Measurements from ENCODE around the gene ZBTB40. TPM values are rescaled to one million over a fixed set of nuclear protein-coding genes. Genes with fewer than 3 reads are reported as not detected.

ZBTB40 gene
- total RNA-seq, 1 experiment from 2014 or later: 11.1 TPM

DNA sequence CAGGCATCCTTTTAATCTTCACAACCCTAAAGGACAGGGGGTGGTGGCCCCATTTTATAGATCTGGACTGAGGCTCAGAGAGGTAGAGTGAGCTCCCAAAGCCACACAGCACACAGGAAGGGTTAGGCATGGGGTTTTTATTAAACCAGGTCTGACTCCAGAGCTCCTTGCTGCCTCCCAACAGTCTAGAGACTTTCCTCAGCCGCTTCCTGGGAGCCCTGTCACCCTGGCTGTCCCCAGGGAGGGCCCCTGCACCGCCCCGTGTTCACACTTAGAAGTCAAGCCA lies 103.7 kb downstream of the ZBTB40 start:
- Histone ChIP-seq H3K27ac (ENCODE audit: low read length) (no peak overlapping the region), H2AFZ (ENCODE audit: low read length) (no peak overlapping the region), H3K36me3 (ENCODE audit: insufficient read depth, low read length) (no peaks in the 10 kb centered on the region), H3K9me3 (ENCODE audit: low read length) (no peaks in the 10 kb centered on the region), H3K4me3 (ENCODE audit: low read length) (no peak overlapping the region), H3K9ac (ENCODE audit: low read length) (no peak overlapping the region), H3K27me3 (ENCODE audit: low read length) (no peaks in the 10 kb centered on the region), H3K9me2 (replicated peaks; ENCODE audit: insufficient read depth, low read length) (no peaks in the 10 kb centered on the region), H4K20me1 (ENCODE audit: insufficient read depth, low read depth, low read length) (no peaks in the 10 kb centered on the region; the same call in 1 of the 2 replicates), H3K4me1 (ENCODE audit: low read length) (no peaks in the 10 kb centered on the region), H3K79me2 (ENCODE audit: low read length) (no peaks in the 10 kb centered on the region), H3K4me2 (ENCODE audit: low read depth, low read length, poor library complexity, severe bottlenecking) (no peak overlapping the region)
- DNase-seq: no peak

DNA sequence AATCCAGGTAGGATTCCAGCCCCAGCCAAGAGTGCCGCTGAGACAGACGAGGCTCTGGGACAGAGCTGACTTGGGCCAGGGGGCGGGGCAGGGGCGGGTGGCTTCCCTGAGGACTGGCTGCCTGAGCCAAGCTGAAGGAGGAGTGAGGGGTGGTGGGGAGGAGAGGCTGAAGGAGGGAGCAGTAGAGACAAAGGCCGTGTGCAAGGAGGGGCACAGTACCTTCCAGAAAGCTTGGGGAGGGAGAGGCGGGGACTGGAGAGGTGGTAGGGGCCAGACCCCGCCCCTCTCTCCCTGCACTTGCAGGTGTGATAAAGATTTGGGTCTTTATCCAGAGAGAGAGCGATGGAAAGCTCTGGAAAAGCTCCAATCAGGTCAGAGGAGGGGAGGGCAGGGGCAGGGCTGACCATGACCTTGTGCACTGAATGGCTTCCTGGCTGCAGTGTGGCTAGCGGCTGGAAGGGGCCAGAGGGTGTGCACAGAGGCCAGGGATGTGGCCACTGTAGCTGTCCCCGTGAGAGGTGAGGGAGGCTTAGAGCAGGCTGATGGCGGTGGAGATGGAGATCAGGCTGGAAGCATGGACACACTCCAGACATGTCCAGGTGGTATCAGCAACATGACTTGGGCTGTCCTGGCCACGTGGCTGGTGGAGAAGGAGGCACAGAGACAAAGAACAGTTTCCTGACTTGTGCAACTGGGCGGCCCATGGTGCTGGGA lies 104.9 kb downstream of the ZBTB40 start:
- H2AFZ ChIP-seq (ENCODE audit: low read length): no peak overlapping the region
- no peak overlapping the region for H3K27ac ChIP-seq (ENCODE audit: low read length)
- H3K79me2 ChIP-seq (ENCODE audit: low read length): no peaks in the 10 kb centered on the region
- no peaks in the 10 kb centered on the region for H3K9me3 ChIP-seq (ENCODE audit: low read length)
- H3K9ac ChIP-seq (ENCODE audit: low read length): no peak overlapping the region
- no peaks in the 10 kb centered on the region; the same call in 1 of the 2 replicates for H4K20me1 ChIP-seq (ENCODE audit: insufficient read depth, low read depth, low read length)
- no peak overlapping the region for H3K4me2 ChIP-seq (ENCODE audit: low read depth, low read length, poor library complexity, severe bottlenecking)
- DNase-seq: no peak
- no peaks in the 10 kb centered on the region for H3K9me2 ChIP-seq (replicated peaks; ENCODE audit: insufficient read depth, low read length)
- H3K27me3 ChIP-seq (ENCODE audit: low read length): no peaks in the 10 kb centered on the region
- no peaks in the 10 kb centered on the region for H3K4me1 ChIP-seq (ENCODE audit: low read length)
- H3K36me3 ChIP-seq (ENCODE audit: insufficient read depth, low read length): no peaks in the 10 kb centered on the region
- H3K4me3 ChIP-seq (ENCODE audit: low read length): no peak overlapping the region

DNA sequence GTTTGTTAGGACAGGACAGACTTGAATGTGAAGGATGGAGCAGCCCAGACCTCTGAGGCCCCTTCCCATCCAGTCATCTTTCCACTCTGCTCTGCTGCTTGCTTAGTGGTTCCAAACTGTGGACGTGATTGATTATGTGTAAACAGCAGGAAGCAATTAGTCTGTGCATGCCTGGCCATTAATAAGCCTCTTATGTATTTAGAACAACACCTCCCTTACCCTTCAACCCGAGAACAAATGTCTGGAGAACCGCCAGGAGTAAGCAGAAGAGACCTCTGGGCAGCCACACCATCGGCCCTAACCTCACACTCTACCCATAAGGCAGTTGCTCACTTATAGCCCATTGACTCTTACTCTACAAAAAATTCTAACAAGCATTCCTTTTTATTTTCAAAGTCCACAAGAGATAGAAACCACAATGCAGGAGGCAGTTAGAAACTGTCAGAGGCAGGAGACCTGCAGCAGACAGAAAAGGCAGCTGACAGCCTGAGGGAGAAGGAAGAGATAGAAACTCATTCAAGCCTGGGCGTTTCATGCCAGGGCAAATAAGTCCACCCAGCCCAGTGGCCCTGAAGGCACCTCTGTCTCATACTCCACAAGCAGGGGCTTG lies 105.8 kb downstream of the ZBTB40 start:
- no peak for DNase-seq
- Histone ChIP-seq H4K20me1 (ENCODE audit: insufficient read depth, low read depth, low read length) (no peaks in the 10 kb centered on the region; the same call in 1 of the 2 replicates), H3K27me3 (ENCODE audit: low read length) (no peaks in the 10 kb centered on the region), H3K27ac (ENCODE audit: low read length) (no peak overlapping the region), H3K79me2 (ENCODE audit: low read length) (no peaks in the 10 kb centered on the region), H3K4me2 (ENCODE audit: low read depth, low read length, poor library complexity, severe bottlenecking) (no peak overlapping the region), H3K9me2 (replicated peaks; ENCODE audit: insufficient read depth, low read length) (no peaks in the 10 kb centered on the region), H3K9ac (ENCODE audit: low read length) (no peak overlapping the region), H3K4me1 (ENCODE audit: low read length) (no peaks in the 10 kb centered on the region), H3K36me3 (ENCODE audit: insufficient read depth, low read length) (no peaks in the 10 kb centered on the region), H2AFZ (ENCODE audit: low read length) (no peak overlapping the region), H3K9me3 (ENCODE audit: low read length) (no peaks in the 10 kb centered on the region), H3K4me3 (ENCODE audit: low read length) (no peak overlapping the region)

DNA sequence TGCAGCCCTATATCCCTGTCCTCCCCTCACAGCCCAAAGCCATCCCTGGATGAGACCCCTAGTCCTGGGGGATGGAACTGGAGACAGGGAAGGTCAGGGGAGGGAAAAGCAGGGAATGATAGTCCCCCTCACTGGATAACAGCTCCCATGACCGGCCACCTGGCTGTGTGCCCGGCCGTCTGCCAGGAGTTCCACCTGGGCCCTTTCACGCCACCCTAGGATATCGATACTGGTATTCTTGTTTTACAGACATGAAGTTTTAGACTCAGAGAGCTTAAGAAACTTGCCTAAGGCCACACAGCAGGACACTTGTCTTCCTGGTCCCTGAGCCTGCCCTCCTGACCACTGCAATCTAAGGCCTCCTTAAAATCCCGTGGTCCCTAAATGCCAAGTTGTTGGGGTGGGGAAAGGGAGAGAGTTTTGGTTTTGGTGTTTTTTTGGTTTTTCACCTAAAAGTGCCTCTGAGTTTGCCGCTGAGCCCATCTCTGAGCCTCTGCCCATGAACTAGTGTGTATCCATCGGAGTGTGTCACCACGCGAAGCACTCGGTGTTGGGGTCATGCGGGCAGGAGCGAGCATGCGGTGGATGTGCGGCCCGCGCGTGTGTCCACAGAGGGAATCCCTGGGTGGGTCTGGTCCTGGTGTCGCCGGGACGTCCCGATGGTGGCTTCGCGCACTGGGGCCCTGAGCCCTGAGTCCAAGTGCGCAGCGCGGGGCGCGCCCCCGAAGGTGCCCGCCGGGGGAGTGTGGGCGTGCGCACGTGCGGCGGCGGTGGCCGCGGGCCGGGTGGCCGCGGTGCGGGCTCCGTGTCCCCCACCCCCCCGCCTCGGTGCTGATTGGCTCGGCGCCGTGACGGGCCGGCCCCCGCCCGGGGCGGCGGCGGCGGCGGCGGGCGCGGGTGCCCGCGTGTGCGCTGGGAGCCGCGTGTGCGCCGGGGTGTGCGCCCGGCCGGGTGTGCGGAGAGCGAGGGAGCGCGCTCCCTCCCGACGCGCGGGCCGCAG lies 111.2 kb downstream of the ZBTB40 start, which contains the start of gene EPHA8:
Gene EPHA8, plus strand, starts transcription at position 906 of the 1,000 bp plus-strand sequence. CDS start 147 bp downstream, outside the sequence.
- Histone ChIP-seq H4K20me1 (ENCODE audit: insufficient read depth, low read depth, low read length) (no peaks in the 10 kb centered on the region; the same call in 1 of the 2 replicates), H3K27ac (ENCODE audit: low read length) (no peak within 1 kb of the TSS), H3K9me3 (ENCODE audit: low read length) (no peaks in the 10 kb centered on the region), H3K27me3 (ENCODE audit: low read length) (no peaks in the 10 kb centered on the region), H2AFZ (ENCODE audit: low read length) (no peak within 1 kb of the TSS), H3K4me2 (ENCODE audit: low read depth, low read length, poor library complexity, severe bottlenecking) (no peak within 1 kb of the TSS), H3K9ac (ENCODE audit: low read length) (no peak within 1 kb of the TSS), H3K4me1 (ENCODE audit: low read length) (no peaks in the 10 kb centered on the region), H3K36me3 (ENCODE audit: insufficient read depth, low read length) (no peaks in the 10 kb centered on the region), H3K9me2 (replicated peaks; ENCODE audit: insufficient read depth, low read length) (no peaks in the 10 kb centered on the region), H3K79me2 (ENCODE audit: low read length) (no peaks in the 10 kb centered on the region), H3K4me3 (ENCODE audit: low read length) (no peak within 1 kb of the TSS)
- DNase-seq: no peak

DNA sequence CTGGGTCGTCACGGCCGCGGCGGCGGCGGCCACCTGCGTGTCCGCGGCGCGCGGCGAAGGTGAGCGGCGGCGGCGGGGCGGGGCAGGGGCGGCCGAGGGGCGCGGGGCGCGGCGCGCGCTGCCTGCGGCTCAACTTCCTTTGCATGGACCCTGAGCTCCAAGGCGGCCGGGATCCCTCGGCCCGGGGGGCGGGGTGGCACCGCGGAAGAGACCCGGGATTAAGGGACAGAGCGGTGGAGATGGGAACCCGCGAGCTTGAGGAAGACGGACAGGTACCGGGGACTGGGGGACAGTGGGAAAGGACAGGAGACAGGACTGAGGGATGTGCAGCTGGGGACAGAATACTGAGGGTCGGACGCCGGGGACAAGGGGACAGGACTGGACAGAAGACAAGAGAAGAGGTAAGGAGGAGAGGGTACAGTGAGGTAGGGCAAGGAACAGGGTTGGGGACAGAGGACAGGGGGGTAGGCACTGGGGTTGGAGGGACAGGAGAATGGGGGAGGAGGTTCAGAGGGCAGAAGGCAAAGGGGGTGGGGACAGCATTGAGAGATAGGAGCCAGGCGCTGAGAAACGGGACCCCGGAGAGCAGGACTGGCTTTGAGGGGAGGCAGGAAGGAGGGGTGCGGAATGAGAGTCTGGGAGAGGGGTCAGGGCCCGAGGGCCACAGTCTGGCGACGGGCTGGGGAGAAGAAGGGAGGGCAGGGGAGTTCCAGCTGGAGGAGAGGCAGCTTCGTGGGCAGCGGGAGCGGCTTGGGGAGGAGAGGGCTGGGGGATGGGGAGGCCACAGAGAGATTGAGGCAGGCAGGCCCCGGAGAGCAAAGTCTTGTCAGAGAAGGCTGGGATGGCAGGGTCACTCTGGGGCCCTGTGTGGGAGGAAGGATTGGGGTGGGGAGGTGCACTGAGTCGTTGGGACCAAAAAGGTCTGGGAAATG lies 112.3 kb downstream of the ZBTB40 start:
- H3K9me2 ChIP-seq (replicated peaks; ENCODE audit: insufficient read depth, low read length): no peaks in the 10 kb centered on the region
- no peaks in the 10 kb centered on the region for H3K36me3 ChIP-seq (ENCODE audit: insufficient read depth, low read length)
- no peak overlapping the region for H3K4me2 ChIP-seq (ENCODE audit: low read depth, low read length, poor library complexity, severe bottlenecking)
- H3K27me3 ChIP-seq (ENCODE audit: low read length): no peaks in the 10 kb centered on the region
- H4K20me1 ChIP-seq (ENCODE audit: insufficient read depth, low read depth, low read length): no peaks in the 10 kb centered on the region; the same call in 1 of the 2 replicates
- DNase-seq: no peak
- no peak overlapping the region for H3K27ac ChIP-seq (ENCODE audit: low read length)
- H3K9ac ChIP-seq (ENCODE audit: low read length): no peak overlapping the region
- H3K79me2 ChIP-seq (ENCODE audit: low read length): no peaks in the 10 kb centered on the region
- no peak overlapping the region for H2AFZ ChIP-seq (ENCODE audit: low read length)
- no peaks in the 10 kb centered on the region for H3K4me1 ChIP-seq (ENCODE audit: low read length)
- H3K4me3 ChIP-seq (ENCODE audit: low read length): no peak overlapping the region
- no peaks in the 10 kb centered on the region for H3K9me3 ChIP-seq (ENCODE audit: low read length)

DNA sequence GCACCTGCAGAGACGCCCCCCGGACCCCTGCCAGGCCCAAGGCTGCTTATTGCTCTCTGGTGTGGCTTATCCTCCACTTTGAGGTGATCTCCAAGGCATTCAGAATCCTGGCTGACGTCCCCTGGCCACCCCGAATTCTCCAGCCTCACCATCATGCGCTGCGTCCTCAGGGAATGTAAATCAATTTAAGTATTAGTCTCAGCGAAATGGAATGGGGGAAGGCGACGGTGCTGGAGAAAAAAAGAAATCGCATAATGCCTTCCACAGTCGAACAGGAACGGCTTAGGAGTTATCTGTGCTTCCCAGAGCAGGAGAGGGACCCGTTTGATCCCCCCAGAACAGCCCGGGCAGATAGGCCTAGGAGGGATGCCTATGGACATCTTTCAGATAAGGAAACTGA lies 114.5 kb downstream of the ZBTB40 start:
- no peak overlapping the region for H3K27ac ChIP-seq (ENCODE audit: low read length)
- H3K9me3 ChIP-seq (ENCODE audit: low read length): no peaks in the 10 kb centered on the region
- no peaks in the 10 kb centered on the region for H3K27me3 ChIP-seq (ENCODE audit: low read length)
- H3K36me3 ChIP-seq (ENCODE audit: insufficient read depth, low read length): no peaks in the 10 kb centered on the region
- H3K4me3 ChIP-seq (ENCODE audit: low read length): no peak overlapping the region
- H3K4me2 ChIP-seq (ENCODE audit: low read depth, low read length, poor library complexity, severe bottlenecking): no peak overlapping the region
- H3K79me2 ChIP-seq (ENCODE audit: low read length): no peaks in the 10 kb centered on the region
- no peak for DNase-seq
- H3K9ac ChIP-seq (ENCODE audit: low read length): no peak overlapping the region
- no peak overlapping the region for H2AFZ ChIP-seq (ENCODE audit: low read length)
- H3K9me2 ChIP-seq (replicated peaks; ENCODE audit: insufficient read depth, low read length): no peaks in the 10 kb centered on the region
- no peaks in the 10 kb centered on the region for H4K20me1 ChIP-seq (ENCODE audit: insufficient read depth, low read depth, low read length)
- no peaks in the 10 kb centered on the region for H3K4me1 ChIP-seq (ENCODE audit: low read length)

DNA sequence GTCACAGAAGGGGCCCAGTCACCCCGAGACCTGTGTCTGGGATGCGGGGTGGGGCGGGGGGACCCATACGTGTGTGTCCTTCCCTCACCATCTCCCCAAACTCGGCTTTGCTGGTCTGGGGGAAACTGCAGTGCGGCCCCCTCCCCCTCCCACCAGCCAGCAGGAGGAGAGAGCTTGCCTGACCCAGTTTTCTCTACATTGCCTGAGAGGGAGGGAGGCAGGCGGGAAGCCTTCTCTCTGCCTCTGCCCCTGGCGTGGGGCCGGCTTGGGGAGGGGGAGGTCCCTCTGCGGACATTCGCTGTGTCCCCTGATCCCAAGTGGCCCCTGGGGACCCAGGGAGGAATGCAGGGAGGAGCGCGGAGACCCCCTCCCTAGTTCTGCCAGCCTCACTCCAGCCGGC lies 115.5 kb downstream of the ZBTB40 start:
- no peaks in the 10 kb centered on the region for H3K9me3 ChIP-seq (ENCODE audit: low read length)
- no peak overlapping the region for H3K4me3 ChIP-seq (ENCODE audit: low read length)
- no peak for DNase-seq
- no peak overlapping the region for H3K9ac ChIP-seq (ENCODE audit: low read length)
- no peaks in the 10 kb centered on the region for H3K27me3 ChIP-seq (ENCODE audit: low read length)
- no peaks in the 10 kb centered on the region for H3K36me3 ChIP-seq (ENCODE audit: insufficient read depth, low read length)
- no peaks in the 10 kb centered on the region for H4K20me1 ChIP-seq (ENCODE audit: insufficient read depth, low read depth, low read length)
- H3K9me2 ChIP-seq (replicated peaks; ENCODE audit: insufficient read depth, low read length): no peaks in the 10 kb centered on the region
- no peak overlapping the region for H2AFZ ChIP-seq (ENCODE audit: low read length)
- no peak overlapping the region for H3K4me2 ChIP-seq (ENCODE audit: low read depth, low read length, poor library complexity, severe bottlenecking)
- H3K27ac ChIP-seq (ENCODE audit: low read length): no peak overlapping the region
- H3K79me2 ChIP-seq (ENCODE audit: low read length): no peaks in the 10 kb centered on the region
- no peaks in the 10 kb centered on the region for H3K4me1 ChIP-seq (ENCODE audit: low read length)
